ENCODE results near the gene NAV2.

The NAV2 gene

DNA sequence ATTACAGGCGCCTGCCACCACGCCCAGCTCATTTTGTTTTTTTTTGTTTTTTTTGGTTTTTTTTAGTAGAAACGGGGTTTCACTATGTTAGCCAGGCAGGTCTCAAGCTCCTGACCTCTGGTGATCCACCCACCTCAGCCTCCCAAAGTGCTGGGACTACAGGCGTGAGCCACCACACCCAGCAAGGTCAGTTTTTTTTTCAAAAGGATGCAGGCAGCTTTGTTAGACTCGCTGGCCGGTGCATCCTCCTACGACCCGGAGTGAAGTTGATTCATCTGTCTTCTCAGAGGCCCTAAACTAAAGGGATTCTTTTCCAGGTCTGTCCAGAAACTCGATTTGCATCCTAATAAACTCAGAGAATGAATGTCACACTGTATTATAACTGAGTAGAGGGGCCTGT lies 265.3 kb downstream of the NAV2 start:
- no peak for DNase-seq (ENCODE audit: low read depth)

DNA sequence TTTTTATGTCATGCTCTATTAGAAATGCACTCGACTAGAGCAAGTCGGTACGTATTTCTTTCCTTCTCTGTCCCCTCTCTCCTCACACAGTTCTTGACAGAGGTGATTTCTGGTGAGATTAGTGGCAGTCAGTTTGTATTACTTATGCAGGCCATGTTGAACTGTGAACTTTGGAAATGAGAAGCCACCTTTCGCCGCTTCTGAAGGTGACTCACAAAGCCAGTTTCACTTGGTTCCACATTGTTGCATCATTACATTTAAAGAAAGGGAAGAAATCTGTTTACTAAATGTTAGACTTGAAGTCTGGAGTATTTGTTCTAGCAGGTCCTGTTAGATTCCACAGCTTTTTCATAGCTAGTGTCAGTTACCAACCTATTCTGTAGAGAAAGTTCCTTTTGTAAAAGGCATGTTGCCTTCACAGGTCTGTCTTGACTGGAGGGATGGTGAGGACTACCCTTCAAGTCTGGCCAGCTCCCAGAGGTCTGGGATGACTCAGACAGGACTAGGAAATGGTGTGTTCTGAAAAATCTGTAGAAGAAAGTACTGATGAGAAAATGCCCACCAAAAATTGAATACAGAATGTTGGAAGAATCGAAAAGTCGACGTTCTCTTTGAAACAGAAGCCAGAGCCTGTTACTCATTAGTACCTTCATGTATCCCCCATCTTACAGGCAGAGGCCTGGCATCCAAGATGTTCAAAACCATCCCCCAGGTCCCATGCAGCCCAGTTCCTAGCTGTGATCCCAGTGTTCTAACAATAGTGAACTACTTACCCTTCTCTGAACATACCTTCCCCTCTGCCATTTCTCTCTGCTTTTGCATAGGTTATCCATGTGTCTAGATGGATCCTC lies 266.3 kb downstream of the NAV2 start:
- DNase-seq (ENCODE audit: low read depth), result peak; percentile 64

GRCh38 chr11:19979519-19979845 lies 266.8 kb downstream of the NAV2 start:
- DNase-seq (ENCODE audit: low read depth), result no peak

DNA sequence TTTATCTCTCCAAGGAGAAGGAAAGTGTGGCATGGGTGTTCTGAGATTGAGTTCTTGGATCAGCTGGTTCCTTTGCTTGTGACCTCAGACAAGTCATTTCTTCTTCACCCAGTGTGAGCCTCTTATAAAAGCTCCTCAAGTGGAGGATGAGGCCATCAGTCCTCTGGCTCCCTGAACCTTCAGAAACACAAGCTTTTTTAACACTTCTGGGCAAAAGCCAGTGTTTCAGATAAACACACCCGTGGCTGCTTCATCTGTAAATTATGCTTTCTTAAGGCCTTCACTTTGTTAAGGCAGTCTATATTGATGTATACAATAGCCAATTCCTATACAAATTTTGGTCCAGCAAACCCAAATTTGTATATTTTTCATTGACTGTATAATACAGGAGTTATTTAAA lies 267.8 kb downstream of the NAV2 start:
- no peak for DNase-seq (ENCODE audit: low read depth)

- DNase-seq (ENCODE audit: low read depth), result peak; percentile 43
Measured at GRCh38 chr11:19980957-19981669, 268.5 kb downstream of the NAV2 start.

DNA sequence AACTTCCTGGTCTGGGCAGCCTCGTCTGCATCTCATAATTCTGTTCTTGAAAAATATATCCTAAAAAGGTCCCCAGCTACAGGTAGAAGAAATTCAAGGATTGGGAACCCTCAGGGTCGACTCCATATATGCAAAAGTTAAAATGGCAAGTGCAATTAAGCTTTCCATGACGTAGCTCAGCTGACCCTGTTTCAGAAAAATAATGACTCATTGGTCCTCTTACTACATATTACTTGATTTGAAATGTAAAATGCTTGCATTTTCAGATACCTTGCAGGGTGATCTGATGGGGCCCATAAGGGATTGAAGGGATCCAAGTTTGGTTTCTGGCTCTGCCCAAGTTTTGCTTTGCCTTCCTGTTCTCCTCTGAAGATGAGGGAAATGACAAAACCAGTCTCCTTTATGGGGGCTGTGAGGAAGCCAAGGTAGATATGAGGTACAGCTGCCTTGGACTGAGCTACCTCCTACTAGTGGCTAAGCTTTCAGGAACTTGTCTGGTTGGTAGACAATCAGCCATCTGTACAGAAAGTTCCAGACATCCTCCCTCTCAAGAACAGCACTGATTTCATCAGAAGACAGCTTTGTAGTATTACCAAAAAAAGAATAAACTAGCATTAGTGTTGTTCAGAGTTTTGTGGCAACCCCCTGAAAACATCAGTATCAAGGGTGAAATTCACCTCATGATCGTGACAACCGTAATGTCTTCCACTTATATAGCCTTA lies 270.3 kb downstream of the NAV2 start:
- DNase-seq (ENCODE audit: low read depth), result no peak

- DNase-seq (ENCODE audit: low read depth), result no peak
Measured at GRCh38 chr11:19984048-19984742, 271.6 kb downstream of the NAV2 start.

- no peak for DNase-seq (ENCODE audit: low read depth)
Measured at GRCh38 chr11:19985111-19985510, 272.5 kb downstream of the NAV2 start.

DNA sequence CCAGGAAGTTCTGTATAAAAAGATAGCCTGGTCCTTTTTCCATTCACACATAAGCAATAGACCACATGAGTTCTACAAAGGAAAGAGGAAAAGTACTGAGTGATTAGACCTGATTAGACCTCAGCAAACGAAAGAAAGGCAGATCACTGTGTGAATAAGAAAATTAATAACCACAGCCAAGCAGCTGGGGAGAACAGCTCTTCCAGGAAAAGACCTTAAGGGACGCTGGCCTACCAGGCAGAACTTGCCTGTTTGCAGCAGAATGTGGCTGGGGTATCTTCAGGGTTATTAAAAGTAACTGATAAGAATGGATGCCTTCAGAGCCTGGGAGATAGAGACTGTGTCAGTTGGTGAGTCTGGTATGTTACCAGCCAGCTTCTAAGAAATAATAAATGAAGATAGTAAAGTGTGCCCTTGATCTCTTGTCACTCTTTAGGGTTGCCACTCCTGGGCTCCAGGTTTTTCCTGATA lies 274.7 kb downstream of the NAV2 start:
- DNase-seq (ENCODE audit: low read depth), result no peak

DNA sequence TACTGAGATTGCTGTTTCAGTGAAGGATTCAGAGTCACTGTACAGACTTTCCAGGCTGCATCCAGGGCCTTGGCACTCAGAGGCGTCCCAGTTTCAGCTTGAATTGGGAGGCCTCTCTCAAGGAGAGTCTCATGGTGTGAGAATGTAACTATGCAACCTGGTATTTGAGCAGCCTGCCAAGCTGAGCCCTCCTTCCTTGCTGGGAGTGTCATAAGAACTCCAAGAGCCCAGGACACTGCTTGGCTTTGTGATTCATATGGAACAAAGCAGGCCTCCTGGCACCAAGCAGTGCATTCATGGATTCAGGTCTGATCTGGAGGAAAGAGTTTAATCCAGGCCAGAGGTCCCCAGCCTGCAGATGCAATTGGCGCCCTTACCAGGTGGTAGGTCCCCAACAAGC lies 276.0 kb downstream of the NAV2 start:
- DNase-seq (ENCODE audit: low read depth), result peak; percentile 53

GRCh38 chr11:19989191-19989590 lies 276.6 kb downstream of the NAV2 start:
- DNase-seq (ENCODE audit: low read depth), result no peak

- no peak for DNase-seq (ENCODE audit: low read depth)
Measured at GRCh38 chr11:19992162-19992561, 279.5 kb downstream of the NAV2 start.

GRCh38 chr11:19992998-19993397 lies 280.4 kb downstream of the NAV2 start:
- DNase-seq (ENCODE audit: low read depth), result no peak

DNA sequence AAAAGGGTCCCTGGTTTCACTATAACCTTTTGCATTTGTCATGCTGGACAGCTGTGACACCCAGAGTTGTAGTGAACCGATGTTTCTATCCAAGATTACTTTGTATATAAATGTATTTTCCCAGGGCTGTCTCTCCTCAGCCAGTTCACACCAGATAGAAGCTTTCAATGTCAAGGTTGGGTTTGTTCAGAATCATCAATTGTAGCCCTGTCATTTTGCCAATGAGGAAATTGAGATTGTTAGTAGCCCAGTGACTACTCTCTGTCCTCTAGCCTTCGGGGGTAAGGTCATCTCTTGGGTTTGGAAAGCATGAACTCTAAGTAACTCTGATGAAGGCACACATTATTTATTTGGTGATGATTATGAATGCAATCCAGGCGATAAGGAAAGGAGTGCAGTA lies 282.0 kb downstream of the NAV2 start:
- no peak for DNase-seq (ENCODE audit: low read depth)

DNA sequence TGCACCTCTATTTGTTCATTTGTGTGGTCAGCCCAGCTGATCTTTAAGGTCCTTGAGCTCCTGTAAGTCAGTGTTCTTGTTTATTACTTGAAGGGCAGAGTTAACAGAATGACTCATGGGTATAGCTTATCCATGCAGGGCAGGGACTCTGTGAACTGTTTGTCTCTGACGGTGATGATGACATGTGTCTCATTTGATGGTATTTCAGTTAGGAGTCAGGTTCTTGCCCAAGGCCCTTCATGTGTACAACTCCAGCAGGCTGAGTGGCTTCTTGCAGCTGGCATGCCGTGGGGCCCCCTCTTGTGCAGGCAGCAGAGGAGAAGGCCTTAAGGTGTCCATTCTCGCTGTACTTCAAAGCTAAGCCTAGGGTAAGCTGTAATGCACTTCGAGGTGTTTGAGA lies 282.5 kb downstream of the NAV2 start:
- DNase-seq (ENCODE audit: low read depth), result peak; percentile 66

DNA sequence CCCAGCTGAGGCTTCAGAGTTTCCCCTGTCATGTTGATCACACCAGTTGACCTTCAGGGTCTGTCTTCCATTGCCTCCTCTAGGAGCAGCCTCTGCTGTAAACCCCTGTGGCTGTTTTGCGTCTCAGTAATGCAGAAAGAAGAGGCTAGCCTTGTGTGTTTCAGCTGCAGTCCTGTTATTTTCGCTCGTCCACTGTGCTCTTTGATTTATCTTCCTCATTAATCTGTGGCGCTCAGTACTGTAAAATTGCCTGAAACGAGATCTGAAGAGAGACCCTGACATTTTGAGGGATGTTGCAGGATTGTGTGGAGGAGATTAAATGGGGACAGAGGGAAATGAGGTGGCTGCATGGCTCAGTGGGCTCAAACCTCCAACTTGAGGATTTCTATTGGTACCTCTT lies 283.9 kb downstream of the NAV2 start:
- no peak for DNase-seq (ENCODE audit: low read depth)

- no peak for DNase-seq (ENCODE audit: low read depth)
Measured at GRCh38 chr11:20000022-20000350, 287.3 kb downstream of the NAV2 start.

GRCh38 chr11:20000351-20001134 lies 287.9 kb downstream of the NAV2 start:
- no peak for DNase-seq (ENCODE audit: low read depth)

DNA sequence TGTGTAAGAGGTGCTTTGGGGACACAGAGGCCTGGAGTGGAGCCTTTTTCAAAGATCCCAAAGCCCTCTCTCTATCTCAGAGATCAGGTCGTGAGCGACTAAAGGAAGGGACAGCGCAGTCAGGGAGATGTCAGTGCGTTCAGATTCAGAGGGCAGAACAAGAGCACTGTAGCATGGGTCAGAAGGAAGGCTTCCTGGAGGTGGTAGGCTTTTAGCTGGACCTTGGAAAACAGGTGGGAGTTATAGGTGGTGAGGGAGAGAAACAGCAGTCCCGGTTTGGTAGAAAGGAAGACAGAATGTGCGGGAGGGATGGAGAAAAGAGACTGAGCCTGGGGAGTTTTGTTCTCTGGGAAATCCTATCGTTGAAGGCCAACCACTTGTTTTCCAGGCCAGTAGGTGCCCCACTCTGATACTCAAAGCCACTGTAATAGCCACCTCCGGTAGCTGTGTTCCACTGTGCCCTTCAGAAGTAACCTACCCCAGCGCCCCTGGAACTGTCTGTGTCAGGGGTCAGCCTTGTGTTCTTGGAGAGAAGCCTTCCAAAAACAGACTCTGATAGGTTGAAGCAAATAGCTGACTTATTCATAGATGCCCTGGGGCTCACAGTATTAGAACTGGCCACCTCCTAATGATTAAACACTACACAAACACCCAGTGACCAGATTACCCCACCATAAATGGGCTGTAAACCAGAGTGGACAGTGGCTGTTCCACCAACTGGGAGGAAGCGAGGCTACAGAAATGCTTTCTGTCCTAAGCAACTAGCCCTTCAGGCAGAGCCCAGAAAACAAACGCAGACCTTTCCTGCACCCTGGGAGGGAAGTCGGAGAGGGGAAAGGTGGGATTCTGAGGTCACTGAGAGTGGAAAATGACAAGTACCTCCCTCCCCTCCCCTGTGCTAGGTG lies 289.9 kb downstream of the NAV2 start:
- DNase-seq (ENCODE audit: low read depth), result no peak

- DNase-seq (ENCODE audit: low read depth), result no peak
Measured at GRCh38 chr11:20003351-20003750, 290.7 kb downstream of the NAV2 start.

DNA sequence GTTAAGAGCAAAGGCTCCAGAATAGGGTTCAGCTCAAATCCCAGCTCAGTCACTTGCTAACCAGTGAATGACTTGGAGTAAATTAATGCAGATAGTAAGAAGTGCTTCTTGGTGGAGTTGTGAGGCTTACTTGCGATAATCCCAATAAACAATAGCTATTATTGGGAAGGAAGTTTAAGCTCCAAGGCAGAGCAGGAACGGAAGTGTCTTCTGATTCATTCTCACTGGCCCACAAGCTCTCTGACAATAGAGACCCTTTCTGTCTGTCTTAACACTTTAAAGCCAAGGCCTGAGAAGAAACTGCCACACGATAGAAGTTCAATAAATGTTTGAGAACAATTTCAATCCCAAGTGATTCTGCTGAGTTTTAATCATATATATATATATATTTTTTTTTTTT lies 292.2 kb downstream of the NAV2 start:
- no peak for DNase-seq (ENCODE audit: low read depth)

Measured in non-pigmented ciliary epithelial cell (primary cell).